Endothelial cell of umbilical vein (primary cell): ENCODE results near the gene OR5M3. TPM values are rescaled to one million over a fixed set of nuclear protein-coding genes. Genes with fewer than 3 reads are reported as not detected.

Experiments
- BruUV-seq: library from RNA; stranded (reverse); fragments of 400-500 nt; replicated peaks from 2 replicates; lab custom pipeline; 2021; lab: Mats Ljungman, UMichigan
- CTCF ChIA-PET: fragments of 300-600, 350-600 bp; sonication (Branson Sonifier 250); formaldehyde crosslinking; loops from one replicate; lab custom pipeline; 2021; ENCODE audit warnings: antibody characterized with exemption, inconsistent platforms; lab: Charles Lee
- POLR2A ChIA-PET: fragments of 300-600, 350-600 bp; sonication (Branson Sonifier 250); formaldehyde crosslinking; loops from one replicate; lab custom pipeline; 2021; ENCODE audit warnings: antibody characterized with exemption, inconsistent platforms; lab: Charles Lee
- DNase-seq: peaks from one replicate; pipeline ENCODE4 v3.0.0-alpha.2; 2011; ENCODE audit warnings: low read depth, low spot score
- FAIRE-seq: peaks from 2 replicates; lab custom pipeline; 2011; peaks lifted over from hg19 to GRCh38; lab: Jason Lieb, UNC
- H2AFZ ChIP-seq: 2 replicates; pipeline ENCODE4 v1.6.0; 2012; ENCODE audit warnings: low read depth, low read length, control low read depth, inconsistent platforms
- H3K27ac ChIP-seq: 2 replicates; pipeline ENCODE4 v1.5.1; 2011; ENCODE audit warnings: low read depth, mild to moderate bottlenecking, control low read depth, low read length, moderate library complexity; ENCODE audit not compliant: insufficient read depth
- H3K27me3 ChIP-seq, 2 experiments: 2 replicates each; pipeline versions ENCODE4 v1.6.0 to v1.6.1; 2011; ENCODE audit warnings: low read length in 2 of 2, mixed read lengths in 1 of 2; ENCODE audit not compliant: control insufficient read depth in 2 of 2, insufficient read depth in 2 of 2
- H3K36me3 ChIP-seq, 2 experiments: 2 replicates in 1 of 2; 3 replicates in 1 of 2; pipeline ENCODE4 v1.5.1; 2011; ENCODE audit warnings: low read length in 2 of 2, mild to moderate bottlenecking in 1 of 2, moderate library complexity in 1 of 2; ENCODE audit not compliant: control insufficient read depth in 2 of 2, insufficient read depth in 2 of 2; ENCODE audit errors: extremely low read depth in 1 of 2
- H3K4me1 ChIP-seq: 3 replicates; pipeline ENCODE4 v1.5.1; 2011; ENCODE audit warnings: mild to moderate bottlenecking, low read length; ENCODE audit not compliant: control insufficient read depth, insufficient read depth; ENCODE audit errors: extremely low read depth
- H3K4me2 ChIP-seq: 2 replicates; pipeline ENCODE4 v1.6.1; 2011; ENCODE audit warnings: low read length, control low read depth, mixed read lengths; ENCODE audit not compliant: insufficient read depth
- H3K4me3 ChIP-seq, 3 experiments: fragments of 200-600 bp in 1 of 3; sonication (generic), shearing (Covaris generic) in 1 of 3; replicated peaks in 1 of 3; 2 replicates each; pipeline ENCODE4 v1.5.1; 2011 to 2016; ENCODE audit warnings: control low read depth in 3 of 3, low read length in 3 of 3, mild to moderate bottlenecking in 2 of 3, inconsistent platforms in 1 of 3, low read depth in 1 of 3, moderate library complexity in 1 of 3; ENCODE audit not compliant: insufficient read depth in 1 of 3
- H3K79me2 ChIP-seq: 2 replicates; pipeline ENCODE4 v1.6.0; 2012; ENCODE audit warnings: low read length, inconsistent platforms; ENCODE audit not compliant: control insufficient read depth, insufficient read depth
- H3K9ac ChIP-seq: replicated peaks from 2 replicates; pipeline ENCODE3; 2011; ENCODE audit warnings: low read length, control low read depth; ENCODE audit not compliant: insufficient read depth; ENCODE audit errors: extremely low read depth
- H3K9me1 ChIP-seq: replicated peaks from 3 replicates; pipeline ENCODE4 v1.6.0; 2011; ENCODE audit warnings: mild to moderate bottlenecking, low read length; ENCODE audit not compliant: control insufficient read depth, insufficient read depth; ENCODE audit errors: extremely low read depth
- H3K9me3 ChIP-seq: replicated peaks from 2 replicates; pipeline ENCODE4 v1.5.1; 2012; ENCODE audit warnings: low read length, inconsistent platforms; ENCODE audit not compliant: control insufficient read depth, insufficient read depth
- H4K20me1 ChIP-seq: replicated peaks from 2 replicates; pipeline ENCODE3; 2011; ENCODE audit warnings: mild to moderate bottlenecking, low read length; ENCODE audit not compliant: control insufficient read depth, insufficient read depth; ENCODE audit errors: extremely low read depth
- CTCF ChIP-seq, 2 donors: IDR thresholded peaks; 1 replicate in 1 of 2; 2 replicates in 1 of 2; pipeline ENCODE4 v1.5.1; 2011; ENCODE audit warnings: low read length in 2 of 2, mild to moderate bottlenecking in 2 of 2, moderate library complexity in 2 of 2, control low read depth in 1 of 2, inconsistent platforms in 1 of 2, low read depth in 1 of 2; ENCODE audit not compliant: insufficient read depth in 1 of 2; ENCODE audit errors: extremely low read depth in 1 of 2
- EZH2 ChIP-seq: IDR thresholded peaks from 2 replicates; pipeline ENCODE4 v1.6.1; 2012; ENCODE audit warnings: borderline replicate concordance, low read depth, mild to moderate bottlenecking, moderate library complexity, low read length, inconsistent platforms; ENCODE audit not compliant: severe bottlenecking
- FOS ChIP-seq: IDR thresholded peaks from 2 replicates; pipeline ENCODE4 v1.6.1; 2011; ENCODE audit warnings: mild to moderate bottlenecking, low read length, moderate library complexity, borderline replicate concordance; ENCODE audit not compliant: insufficient read depth
- GATA2 ChIP-seq: IDR thresholded peaks from 2 replicates; pipeline ENCODE4 v1.7.0; 2011; ENCODE audit warnings: low read depth, mild to moderate bottlenecking, moderate library complexity, mixed read lengths, low read length; ENCODE audit not compliant: insufficient read length, insufficient read depth
- JUN ChIP-seq: IDR thresholded peaks from 2 replicates; pipeline ENCODE4 v1.6.1; 2011; ENCODE audit warnings: borderline replicate concordance, low read depth; ENCODE audit not compliant: insufficient read length, insufficient read depth
- MAX ChIP-seq: IDR thresholded peaks from 2 replicates; pipeline ENCODE4 v1.6.1; 2011; ENCODE audit not compliant: insufficient read depth, insufficient read length
- MYC ChIP-seq: IDR thresholded peaks from one replicate; pipeline ENCODE4 v1.6.1; 2011; ENCODE audit warnings: mild to moderate bottlenecking, low read depth, low read length
- POLR2A ChIP-seq: IDR thresholded peaks from 2 replicates; pipeline ENCODE4 v1.6.1; 2012; ENCODE audit warnings: low read depth, mild to moderate bottlenecking, control low read depth, low read length
- POLR2AphosphoS5 ChIP-seq: IDR thresholded peaks from 2 replicates; pipeline ENCODE4 v1.6.1; 2012; ENCODE audit warnings: low read depth, mild to moderate bottlenecking, control low read depth, low read length, moderate library complexity; ENCODE audit not compliant: insufficient read depth
- dilution Hi-C: fragments of 300-500 bp; cut with MboI; formaldehyde crosslinking; loops from one replicate; pipeline ENCODE4 v1.15.0; 2019; ENCODE audit warnings: low sequenced_read_pairs; ENCODE audit not compliant: extremely low pct_ligation_motif_present
- intact Hi-C: fragments of 100-400 bp; cut with micrococcal nuclease; formaldehyde crosslinking; loops from one replicate; pipeline ENCODE4 v1.10.0; 2022
- polyA plus RNA-seq, 4 experiments: library from polyadenylated mRNA; depleted of rRNA in 3 of 4; stranded (reverse) in 3 of 4; unstranded in 1 of 4; fragments of >200 nt; gene quantifications; 2 replicates each; pipeline versions ENCODE4 v1.2.1 to v1.2.3, GENCODE V29; 2011 to 2012; ENCODE audit warnings: missing spikeins in 1 of 4
- total RNA-seq: library from RNA; stranded (reverse); gene quantifications from 2 replicates; pipeline ENCODE4 v1.2.3, GENCODE V29; 2021

The OR5M3 gene
- total and polyA plus RNA-seq, 2 donors (not counting 3 experiments of a cell fraction or from before 2014, with no cell fraction given), result not detected

GRCh38 chr11:56495117-56495516 is 22.0 kb upstream of the OR5M3 start:
- H3K4me3 ChIP-seq, result no peak overlapping the region
- H3K9ac ChIP-seq, result no peak overlapping the region
- no peaks in the 10 kb centered on the region for H3K27me3 ChIP-seq
- H3K27ac ChIP-seq, result no peak overlapping the region
- no peak overlapping the region for H3K4me2 ChIP-seq
- no peaks in the 10 kb centered on the region for H4K20me1 ChIP-seq
- peaks cover 2% of the 10 kb centered on the region for H3K9me3 ChIP-seq
- no peaks in the 10 kb centered on the region for H3K36me3 ChIP-seq
- intact Hi-C loops, result no loop called here
- dilution Hi-C loops, result no loop called here
- H3K79me2 ChIP-seq, result no peaks in the 10 kb centered on the region
- H2AFZ ChIP-seq, result no peak overlapping the region
- ChIA-PET POLR2A (no interaction called here), CTCF (no interaction called here)
- FAIRE-seq (no peak), DNase-seq (no peak)
- no peak for TF ChIP-seq CTCF (IDR thresholded peaks at IDR 0.05; ENCODE audit: extremely low read depth in 1 of 2, insufficient read depth in 1 of 2, low read depth in 1 of 2, low read length in 2 of 2)
- H3K9me1 ChIP-seq, result no peaks in the 10 kb centered on the region
- no peaks in the 10 kb centered on the region for H3K4me1 ChIP-seq
- BruUV-seq, result no TSS peak

DNA sequence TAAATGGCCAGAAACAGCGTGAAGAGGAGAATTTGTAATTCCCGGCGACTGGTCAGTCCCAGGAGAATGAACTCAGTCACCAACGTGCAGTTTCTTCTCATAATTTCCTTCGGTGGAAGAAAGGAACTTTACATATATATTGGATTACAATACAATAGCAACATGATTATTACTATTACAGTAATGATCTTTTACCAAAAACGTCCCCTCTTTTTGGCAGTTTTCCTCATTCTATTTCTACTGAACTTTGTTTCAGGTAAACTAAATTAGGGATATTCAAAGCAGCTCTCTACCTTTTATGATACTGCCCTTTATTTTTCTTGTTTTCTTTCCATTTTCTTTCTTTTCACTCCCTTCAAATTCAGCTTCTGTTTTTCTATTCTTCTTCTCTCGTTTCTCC is 18.1 kb upstream of the OR5M3 start, which contains the start of gene OR5M8:
OR5M8 (minus strand) TSS at position 101 of the 400 bp plus-strand sequence; CDS start at position 101, 0 bp downstream.
- Histone ChIP-seq H3K9ac (no peak within 1 kb of the TSS), H3K4me1 (no peaks in the 10 kb centered on the region), H3K9me1 (no peaks in the 10 kb centered on the region), H3K9me3 (peaks cover 2% of the 10 kb centered on the region), H3K36me3 (no peaks in the 10 kb centered on the region), H3K4me2 (no peak within 1 kb of the TSS), H4K20me1 (no peaks in the 10 kb centered on the region), H3K4me3 (no peak within 1 kb of the TSS), H3K27me3 (no peaks in the 10 kb centered on the region), H2AFZ (no peak within 1 kb of the TSS), H3K79me2 (no peaks in the 10 kb centered on the region), H3K27ac (no peak within 1 kb of the TSS)
- no peak for TF ChIP-seq MAX
- TF ChIP-seq JUN, result no peak
- no peak for TF ChIP-seq FOS
- no peak for TF ChIP-seq MYC
- no peak for TF ChIP-seq CTCF (IDR thresholded peaks at IDR 0.05; ENCODE audit: extremely low read depth in 1 of 2, insufficient read depth in 1 of 2, low read depth in 1 of 2, low read length in 2 of 2)
- no peak for TF ChIP-seq POLR2A
- no peak for TF ChIP-seq GATA2
- no peak for TF ChIP-seq POLR2AphosphoS5
- TF ChIP-seq EZH2, result no peak
- dilution Hi-C loops, result no loop called here
- CTCF ChIA-PET, result no interaction called here
- DNase-seq (no peak), FAIRE-seq (no peak)
- POLR2A ChIA-PET, result no interaction called here
- BruUV-seq, result no TSS peak
- intact Hi-C loops, result no loop called here
